Stimulated activated CD8-positive, alpha-beta memory T cell treated with anti-CD3 and anti-CD28 coated beads, Interleukin-7, amount 100 ng/mL, for 48 hours (primary cell): ENCODE measurements around the gene THADA.

Source experiments
- DNase-seq, 2 donors: peaks; one replicate each; pipeline ENCODE4 v3.0.0-alpha.2; 2020; ENCODE audit warnings: low read depth in 1 of 2; ENCODE audit errors: extremely low read depth in 1 of 2

The THADA gene

DNA sequence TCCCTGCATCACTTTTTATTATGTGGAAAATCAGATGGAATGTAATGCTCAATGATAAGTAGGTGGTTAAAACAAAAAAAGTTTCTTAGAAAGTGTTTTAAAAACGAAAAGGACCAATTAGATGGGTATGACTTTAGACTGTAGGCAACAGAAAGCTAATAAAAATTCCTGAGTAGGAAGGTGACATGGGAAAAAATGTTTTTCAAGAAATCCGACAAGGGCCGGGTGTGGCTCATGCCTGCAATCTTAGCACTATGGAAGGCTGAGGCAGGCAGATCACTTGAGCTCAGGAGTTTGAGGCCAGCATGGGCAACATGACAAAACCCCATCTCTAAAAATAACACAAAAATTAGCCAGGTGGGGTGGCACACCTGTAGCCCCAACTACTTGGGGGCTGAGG is 126.1 kb downstream of the THADA start:
- DNase-seq = no peak

DNA sequence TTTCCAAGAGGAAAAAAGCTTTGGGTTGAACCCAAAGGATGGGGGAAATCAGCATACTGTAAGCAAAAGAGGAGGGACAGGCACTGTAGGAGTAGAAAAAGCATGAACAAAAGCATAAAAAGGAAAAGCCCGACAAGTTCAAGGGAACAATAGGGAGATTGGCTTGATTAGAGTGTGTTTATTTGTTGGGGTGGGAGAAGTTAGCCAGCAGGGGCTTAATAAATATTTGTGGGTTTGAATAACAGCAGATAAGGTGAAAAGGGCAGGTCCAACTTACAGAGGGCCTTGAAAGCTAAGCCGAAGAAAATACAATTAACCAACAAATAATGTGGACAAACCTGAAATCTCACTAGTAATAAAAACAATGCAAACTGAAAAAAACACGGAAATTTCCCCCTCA is 126.7 kb downstream of the THADA start:
- no peak for DNase-seq

DNA sequence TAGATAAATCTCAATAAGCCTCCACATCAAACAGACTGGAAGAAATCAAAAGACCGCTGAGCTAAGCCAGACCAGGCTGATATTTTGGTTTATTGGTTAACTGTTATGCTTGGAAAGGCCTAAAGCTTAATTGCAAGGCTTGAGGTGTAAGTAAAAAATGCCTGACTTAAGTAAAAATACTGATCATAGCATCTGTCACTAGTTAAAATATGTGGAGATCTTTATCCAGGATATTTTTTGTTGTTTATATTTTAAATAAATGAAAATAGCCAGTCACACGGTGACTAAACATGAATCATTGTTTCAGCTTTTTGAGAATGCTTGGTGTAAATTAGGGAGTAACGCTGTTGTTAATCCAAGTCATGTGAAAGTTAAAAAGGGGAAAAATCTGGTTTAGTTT is 127.9 kb downstream of the THADA start:
- no peak for DNase-seq

DNA sequence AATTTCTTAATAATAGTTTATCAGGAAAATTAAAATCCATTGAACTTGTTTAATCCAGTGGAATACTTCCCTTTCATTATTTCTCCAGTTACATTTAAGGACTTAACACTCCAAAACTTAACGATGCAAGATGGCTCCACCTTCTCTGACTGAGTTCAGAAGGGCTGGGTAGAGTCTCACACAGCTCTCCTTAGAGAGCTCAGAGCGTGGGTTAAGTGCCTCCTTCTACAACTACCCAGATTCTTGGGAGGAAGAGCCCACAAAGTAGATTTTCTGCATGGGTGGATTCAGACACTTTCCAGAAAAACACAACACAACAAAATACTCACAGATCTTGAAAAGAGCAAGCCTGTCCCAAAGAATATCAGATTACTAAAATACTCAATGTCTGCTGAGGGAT is 130.6 kb downstream of the THADA start:
- no peak for DNase-seq

DNA sequence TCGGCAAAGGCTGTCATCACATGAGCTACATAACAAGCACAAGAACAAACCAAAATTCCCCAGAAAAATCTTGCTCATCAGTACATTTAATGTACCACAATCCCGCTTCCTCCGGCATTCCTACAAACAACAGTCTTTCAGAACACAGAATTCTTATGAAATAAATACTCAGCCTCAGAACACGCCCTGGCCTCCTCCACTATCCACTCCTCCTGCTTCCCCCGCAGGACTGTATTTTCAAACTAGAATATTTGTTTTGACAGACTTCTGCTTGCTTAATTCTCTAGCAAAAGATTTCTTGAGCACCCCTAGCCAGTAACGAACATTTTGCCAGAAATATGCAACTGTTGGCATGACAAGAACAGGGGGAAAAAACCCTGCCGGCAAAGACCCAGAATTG is 131.2 kb downstream of the THADA start:
- DNase-seq = no peak

DNA sequence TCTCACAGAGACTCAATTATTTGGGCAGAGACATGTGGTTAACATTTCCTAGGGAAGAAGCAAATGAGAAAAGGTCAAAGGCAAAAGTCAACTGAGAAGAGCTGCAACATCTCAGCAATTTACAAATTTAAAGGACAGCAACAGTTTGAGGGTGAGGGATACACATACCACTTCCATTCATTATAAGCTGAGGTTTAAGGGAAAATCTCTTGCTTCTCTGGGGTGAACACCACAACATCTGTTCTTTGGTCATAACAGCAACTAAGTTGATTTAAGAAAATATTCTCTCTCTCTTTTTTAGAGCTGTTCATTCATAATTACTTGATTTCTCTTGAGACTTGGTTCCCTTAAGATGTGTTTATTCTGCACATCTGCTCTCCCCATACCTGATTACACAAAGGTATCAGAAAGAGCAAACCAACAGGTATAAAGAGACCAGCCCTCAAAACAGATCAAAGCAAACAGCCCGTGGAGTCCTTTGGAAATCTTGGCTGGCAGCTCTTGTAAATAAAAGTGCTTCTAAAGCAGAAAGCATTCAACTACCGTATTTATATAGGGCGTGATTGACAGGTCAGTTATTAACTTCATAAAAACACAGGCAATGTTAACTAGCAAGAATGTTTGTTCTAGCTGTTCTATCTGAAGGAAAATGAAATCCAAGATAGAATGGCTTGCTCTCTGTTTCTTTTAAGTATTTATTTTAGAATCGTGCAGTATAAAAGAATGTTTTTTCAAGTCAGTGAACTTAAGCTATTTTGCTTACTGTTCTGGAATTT is 132.8 kb downstream of the THADA start:
- DNase-seq = no peak

DNA sequence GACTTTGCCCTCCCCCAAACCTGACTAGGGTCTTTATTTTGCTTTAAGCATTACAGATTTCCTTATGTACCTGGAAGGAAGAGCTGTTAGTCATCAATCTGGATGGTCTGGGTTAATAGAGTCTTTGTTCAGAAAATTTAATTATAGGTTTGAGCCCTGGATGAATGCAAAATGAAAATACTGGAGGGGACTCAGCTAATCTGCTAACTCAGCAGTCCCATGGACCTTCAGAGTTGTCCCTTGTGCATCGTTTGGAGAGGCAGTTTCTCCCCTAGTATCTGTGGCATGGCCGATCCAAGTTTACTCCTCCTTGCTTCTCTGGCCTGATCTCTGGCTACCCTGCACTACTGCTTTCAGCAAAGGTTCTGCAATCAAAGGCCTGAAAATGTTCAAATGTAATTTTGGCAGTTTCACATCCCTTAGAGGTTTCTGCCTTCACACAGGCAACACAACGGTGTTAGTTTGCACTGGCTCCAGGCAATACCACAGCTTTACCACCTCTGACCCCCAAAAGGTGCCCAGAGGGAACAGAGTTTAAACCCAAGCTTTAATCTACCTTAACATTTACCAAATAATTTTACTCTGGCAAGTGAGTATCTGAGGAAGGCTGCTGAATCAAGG is 134.3 kb downstream of the THADA start:
- DNase-seq = no peak

DNA sequence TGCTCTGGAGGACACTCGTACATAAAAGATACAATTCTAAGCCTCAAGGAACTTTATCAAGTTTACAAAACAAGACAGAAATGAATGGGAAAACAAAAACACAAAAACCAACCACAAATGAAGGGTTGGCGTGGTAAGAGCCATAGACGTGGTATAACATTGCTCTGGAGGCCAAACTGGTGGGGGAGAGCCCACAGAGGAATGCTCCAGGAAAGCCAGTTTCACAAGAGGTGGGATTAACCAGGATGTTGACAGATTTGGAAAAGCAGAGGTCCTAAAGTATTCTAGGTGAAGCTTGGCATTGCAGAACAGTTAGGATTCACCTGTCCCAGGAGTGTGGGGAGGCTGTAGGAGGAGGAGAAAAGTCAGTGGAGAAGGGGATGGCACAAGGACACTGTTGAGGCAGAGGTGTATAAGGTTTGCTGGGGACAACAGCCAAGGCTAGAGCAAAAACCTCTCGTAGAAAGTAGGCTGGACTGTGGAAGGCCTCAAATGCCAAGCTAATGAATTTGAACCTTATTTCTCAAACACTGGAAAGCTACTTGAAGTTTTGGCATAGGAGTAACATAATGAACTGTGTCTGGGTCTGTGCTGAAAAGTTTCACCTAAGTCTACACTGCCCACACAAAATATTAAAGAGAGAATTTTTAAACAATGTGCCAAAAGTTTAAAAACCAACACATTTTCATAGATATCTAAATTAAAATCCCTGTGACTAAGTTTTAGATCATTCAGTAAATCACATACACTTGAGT is 135.1 kb downstream of the THADA start:
- no peak for DNase-seq

DNA sequence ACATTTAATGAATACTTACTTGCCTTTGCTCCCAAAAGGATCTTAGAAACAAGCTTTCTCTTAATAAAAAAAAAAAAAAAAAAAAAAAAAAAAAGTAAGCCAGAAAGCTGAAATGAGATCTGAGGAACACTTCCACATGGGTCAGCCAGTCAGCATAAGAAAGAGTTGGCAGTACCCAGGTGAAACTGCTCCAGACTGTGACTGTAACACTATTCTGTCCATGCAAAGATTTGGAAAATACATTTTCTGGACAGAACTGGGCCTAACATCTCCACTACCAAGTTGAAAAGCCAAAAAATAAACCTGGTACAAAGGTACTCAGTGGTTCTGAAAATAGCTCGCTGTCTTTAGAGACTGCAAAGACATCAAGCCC is 135.7 kb downstream of the THADA start:
- no peak for DNase-seq

DNA sequence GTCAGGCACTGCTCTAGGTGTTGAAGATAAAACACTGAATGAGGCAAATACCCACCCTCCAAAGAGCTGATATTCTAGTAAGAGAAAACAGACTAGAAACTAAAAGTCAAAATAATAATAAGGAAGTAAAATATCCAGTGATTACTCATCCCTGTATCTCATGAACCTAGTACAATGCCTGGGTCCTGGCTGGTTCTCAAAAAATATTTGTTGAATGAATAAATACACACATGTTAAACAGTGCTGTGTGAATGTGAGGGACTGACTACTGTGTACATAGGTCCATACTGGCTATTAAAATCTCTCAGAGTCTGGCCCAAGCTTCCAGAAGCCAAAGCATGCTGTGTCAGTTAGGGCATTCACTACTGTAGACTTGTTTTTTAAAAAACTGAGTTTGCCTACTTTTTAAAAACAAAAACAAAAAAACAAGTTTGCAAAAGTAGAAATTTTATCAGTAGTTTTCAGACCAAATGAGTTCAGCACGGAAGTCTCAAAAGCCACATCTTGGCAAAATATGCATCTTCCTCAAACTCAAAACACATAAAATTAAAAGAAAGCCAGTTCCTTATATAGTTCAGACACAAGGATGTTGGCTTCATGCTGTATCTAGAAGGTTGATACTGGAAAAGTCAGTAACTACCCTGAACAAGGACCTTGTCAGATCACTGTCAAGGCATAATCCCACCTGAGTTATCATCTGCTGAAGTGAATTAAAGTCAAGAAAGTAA is 136.2 kb downstream of the THADA start:
- no peak for DNase-seq

DNA sequence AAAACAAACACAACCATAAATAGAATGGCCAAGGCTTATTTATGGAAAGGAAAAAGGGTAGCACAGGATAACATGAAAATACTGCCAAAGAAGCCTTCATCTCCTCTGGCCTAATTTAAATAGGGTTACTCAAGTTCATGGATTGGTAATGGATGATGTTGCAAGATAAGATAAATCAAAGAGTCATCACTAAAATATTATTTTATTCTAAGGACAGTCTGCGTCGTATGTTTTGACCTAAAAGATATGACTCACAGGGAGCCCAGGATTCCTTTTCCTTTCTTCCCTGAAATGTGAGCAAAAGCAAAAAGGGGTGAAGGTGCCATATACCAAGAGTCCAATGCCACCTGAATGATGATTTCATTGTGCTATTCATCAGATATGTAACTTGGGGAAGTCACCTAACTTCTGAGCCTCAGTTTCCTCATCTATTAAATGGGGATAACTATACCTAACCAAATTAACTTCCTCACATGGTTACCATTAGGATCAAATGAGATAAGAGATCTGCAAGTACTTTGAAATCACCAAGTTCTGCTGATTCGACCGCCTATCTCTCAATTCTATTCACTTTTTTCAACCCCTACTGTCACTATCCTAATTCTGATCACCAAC is 137.7 kb downstream of the THADA start:
- DNase-seq = no peak

DNA sequence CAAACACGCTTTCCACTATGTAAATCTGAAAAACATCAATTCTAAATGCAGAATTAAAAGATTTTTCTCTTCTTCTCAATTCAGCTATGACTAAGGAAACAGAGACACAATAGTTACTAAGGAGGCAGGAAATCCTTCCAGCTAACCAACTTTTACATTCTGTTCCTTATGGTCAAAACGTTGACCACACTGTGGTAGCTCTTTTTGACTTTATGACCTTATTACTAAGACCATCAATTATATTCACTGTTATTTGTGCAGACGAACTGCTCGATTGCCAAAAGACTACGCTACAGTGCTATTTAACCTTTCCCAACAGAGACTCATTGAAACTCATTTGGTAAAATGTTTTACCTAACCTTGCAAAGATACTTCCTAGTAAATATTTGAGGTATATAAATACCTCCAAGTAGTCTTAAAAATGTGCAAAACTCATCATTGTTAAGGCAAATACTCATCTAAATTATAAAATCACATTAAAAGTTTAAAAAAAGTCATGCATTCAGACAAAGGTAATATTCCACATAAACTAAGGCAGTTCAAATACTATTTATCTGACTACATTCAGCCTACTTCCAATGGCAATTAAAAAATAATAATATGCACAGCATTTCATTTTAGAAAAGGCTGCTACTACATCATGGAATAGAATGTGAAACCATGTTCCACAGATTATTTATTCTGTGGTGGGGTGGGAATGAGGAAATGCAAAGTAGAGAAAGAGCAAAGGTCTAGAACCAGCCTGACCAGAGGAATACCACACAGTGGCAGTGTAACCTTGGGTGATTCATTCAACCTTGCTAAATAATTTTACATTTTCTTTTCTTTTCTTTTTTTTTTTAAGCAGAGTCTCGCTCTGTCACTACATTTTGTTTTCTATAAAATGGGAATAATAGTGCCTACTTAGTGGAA is 139.9 kb downstream of the THADA start:
- no peak for DNase-seq

DNA sequence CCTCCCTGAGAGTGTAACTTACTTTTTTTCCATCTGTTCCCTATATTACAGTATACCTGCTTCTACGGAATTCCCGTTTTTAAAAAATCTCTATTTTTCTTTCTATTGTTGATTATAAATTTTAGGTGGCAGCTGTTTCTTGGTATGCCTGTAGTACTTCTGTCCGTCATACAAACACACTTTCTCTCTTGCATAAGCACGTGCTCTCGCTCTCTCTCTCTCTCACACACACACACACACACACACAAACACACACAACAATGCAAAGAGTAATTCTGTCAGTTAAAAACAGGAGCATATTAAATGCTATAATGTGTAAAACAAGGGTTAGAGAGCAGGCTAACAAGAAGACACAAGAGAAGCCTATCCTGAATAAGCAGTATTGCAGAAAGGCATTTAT is 140.5 kb downstream of the THADA start:
- no peak for DNase-seq

DNA sequence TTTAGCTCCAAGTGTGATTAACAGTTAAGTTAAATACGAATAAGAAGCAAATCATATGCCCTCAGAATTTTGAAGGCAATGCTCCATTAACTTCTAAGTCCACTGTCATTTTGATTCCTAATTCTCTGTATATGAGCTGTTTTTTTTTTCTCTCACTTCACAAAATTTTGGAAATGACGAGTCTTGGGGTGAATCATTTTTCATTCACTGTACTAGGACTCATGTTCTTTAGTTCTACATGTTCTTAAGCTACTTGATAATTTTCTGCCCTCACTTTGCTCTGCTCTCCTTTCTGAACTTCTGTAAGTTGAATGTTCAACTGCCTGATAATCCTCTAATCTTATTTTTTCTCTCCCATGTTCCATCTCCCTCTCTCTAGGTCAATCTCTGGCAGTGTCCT is 141.0 kb downstream of the THADA start:
- DNase-seq = no peak

DNA sequence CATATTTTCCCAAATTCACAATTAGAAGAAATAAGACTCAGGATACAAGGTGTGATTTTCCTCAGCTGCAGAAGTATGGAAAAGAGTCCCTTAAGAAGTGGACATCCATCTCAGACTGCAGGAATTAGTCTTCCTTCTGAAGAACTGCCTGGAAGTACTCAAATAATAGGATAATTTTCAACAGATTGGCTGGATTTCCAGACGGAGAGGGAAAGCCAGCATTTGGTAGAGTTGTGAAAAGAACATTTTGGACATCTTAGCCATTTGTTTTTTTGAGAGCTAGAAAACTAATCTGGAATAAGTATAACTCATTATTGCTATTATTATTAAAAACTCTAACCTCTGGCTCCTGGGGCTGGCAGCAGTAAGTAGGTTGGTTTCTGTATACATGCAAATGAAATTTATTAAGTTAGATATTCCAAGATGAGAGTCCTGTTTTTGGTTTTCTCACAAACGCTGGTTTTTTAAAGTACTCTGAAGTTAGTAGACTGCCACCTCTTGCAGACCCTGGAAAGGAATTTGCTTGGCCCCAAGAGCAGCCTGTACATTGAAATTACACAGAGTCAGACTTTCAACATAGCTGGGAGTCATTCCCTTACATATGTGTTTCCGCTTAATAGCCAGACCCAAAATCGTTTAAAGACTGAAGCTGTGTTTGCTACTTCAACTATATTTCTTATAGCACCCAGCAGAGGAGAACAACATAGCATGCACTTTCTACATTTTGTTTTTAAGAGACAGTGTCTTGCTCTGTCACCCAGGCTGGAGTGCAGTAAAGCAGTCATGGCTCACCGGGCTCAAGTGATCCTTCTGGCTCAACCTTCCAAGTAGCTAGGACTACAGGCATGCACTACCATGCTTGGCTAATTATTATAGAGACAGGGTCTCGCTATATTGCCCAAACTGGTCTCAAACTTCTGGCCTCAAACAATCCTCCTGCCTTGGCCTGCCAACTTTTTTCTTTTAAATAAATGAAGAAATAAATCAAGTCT is 142.4 kb downstream of the THADA start:
- DNase-seq = no peak

DNA sequence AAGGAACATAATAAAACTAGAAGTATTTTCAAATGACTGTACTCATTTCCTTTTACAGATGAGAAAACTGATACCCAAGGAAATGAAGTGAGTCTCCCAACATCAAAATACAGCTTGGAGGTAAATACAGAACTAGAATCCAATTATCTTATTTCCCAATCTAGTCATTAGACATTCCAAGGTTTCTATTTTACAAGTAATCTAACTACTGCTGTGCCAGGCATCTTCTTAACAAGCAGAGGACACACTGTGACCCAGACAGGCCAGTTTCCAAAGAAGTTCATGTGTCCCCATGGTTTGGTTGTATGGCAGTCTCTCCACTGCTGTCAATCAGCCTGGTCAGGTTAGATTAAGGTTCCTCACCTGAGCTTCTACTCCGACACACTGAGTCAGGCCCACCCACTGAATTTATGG is 143.5 kb downstream of the THADA start:
- DNase-seq = no peak

DNA sequence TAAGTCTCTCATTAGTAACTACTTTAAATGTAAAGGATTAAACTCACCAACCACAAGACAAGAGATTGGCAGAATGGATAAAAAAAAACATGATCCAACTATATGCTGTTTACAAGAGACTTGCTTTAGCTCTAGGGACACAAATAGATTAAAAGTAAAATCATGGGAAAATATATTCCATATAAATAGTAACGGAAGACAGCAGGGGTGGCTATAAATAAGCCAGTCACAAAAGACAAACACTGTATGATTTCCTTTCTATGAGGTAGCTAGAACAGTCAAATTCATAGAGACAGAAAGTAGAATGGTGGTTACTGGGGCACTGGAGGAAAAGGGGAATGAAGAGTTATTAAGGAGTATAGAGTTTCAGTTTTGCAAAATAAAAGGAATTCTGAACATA is 145.2 kb downstream of the THADA start:
- no peak for DNase-seq

DNA sequence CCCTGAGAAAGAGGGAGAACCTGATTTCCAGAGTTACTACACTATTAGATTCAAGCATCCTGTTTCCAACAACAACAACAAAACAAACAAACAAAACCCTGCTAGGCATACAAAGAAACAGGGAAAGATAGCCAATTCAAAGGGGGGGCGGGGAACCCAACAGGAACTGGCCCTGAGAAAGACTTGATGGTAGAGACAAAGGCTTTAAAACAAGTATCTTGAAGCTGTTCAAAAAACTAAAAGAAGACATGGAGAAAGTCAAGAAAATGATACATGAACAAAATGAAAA is 147.1 kb downstream of the THADA start:
- DNase-seq = no peak
